ENCODE measurements around the gene PTTG1IP. TPM values are rescaled to one million over a fixed set of nuclear protein-coding genes. Genes with fewer than 3 reads are reported as not detected.

Gene PTTG1IP
- total RNA-seq, 4 donors from 2014 or later, result 175 to 328 (median 234) TPM

- Histone ChIP-seq H3K27me3 (no peaks in the 10 kb centered on the region), H3K4me1 (peaks cover 0 to 47% (median 15%) of the 10 kb centered on the region in 4 donors), H3K27ac (peak overlapping the region; percentile 92 to 99 (median 96)), H3K4me3 (peak overlapping the region; percentile 64 to 97 (median 85)), H3K36me3 (peaks cover 0 to 5% (median 0%) of the 10 kb centered on the region in 3 donors), H3K9me3 (peaks cover 0 to 47% (median 5%) of the 10 kb centered on the region in 4 donors)
- TF ChIP-seq POLR2A (IDR thresholded peaks at IDR 0.05), result no peak
- WGBS, 2 donors, result 31 to 75% methylated on average over 6 to 35 of the region's 37 CpGs
- no peak for DNase-seq (ENCODE audit: low spot score in 2 of 2)
These were observed 54.9 kb downstream of the PTTG1IP start for GRCh38 chr21:44818640-44819011.

GRCh38 chr21:44817914-44818639, 55.4 kb downstream of the PTTG1IP start, which contains the start of gene SUMO3:
Gene SUMO3 (minus strand): TSS chr21:44818062. CDS start chr21:44817968, 94 bp downstream.
- 1 to 2% methylated on average over 23 to 64 of the region's 108 CpGs for WGBS, 2 donors

GRCh38 chr21:44817506-44817880, 56.0 kb downstream of the PTTG1IP start:
- Histone ChIP-seq H3K27ac (peak overlapping the region; percentile 92 to 99 (median 96)), H3K9me3 (peaks cover 0 to 36% (median 4%) of the 10 kb centered on the region in 4 donors), H3K27me3 (no peaks in the 10 kb centered on the region), H3K4me1 (peaks cover 0 to 49% (median 15%) of the 10 kb centered on the region in 4 donors), H3K36me3 (peaks cover 0 to 16% (median 0%) of the 10 kb centered on the region in 3 donors), H3K4me3 (peak overlapping the region; percentile 64 to 97 (median 82))
- TF ChIP-seq CTCF (IDR thresholded peaks at IDR 0.05) (no peak), EP300 (IDR thresholded peaks at IDR 0.05) (no peak), POLR2A (IDR thresholded peaks at IDR 0.05) (no peak)
- peak; percentile 79 to 81 for DNase-seq (ENCODE audit: low spot score in 2 of 2)
- WGBS, 2 donors, result 0 to 1% methylated on average over 12 to 20 of the region's 43 CpGs

More at GRCh38 chr21:44817914-44818639, 55.4 kb downstream of the PTTG1IP start, which contains the start of gene SUMO3:
- H3K9me3 ChIP-seq, result peaks cover 0 to 41% (median 5%) of the 10 kb centered on the region in 4 donors
- peaks cover 0 to 10% (median 0%) of the 10 kb centered on the region in 3 donors for H3K36me3 ChIP-seq
- peak within 1 kb of the TSS; percentile 64 to 97 (median 85) for H3K4me3 ChIP-seq
- peak within 1 kb of the TSS; percentile 92 to 99 (median 96) for H3K27ac ChIP-seq
- H3K27me3 ChIP-seq, result no peaks in the 10 kb centered on the region
- peak; percentile 60 to 74 for DNase-seq (ENCODE audit: low spot score in 2 of 2)
- TF ChIP-seq CTCF (IDR thresholded peaks at IDR 0.05), result peak in 2 of 5 experiments; percentile 35 to 40
- peak in 1 of 2 donors; percentile 62 for TF ChIP-seq EP300 (IDR thresholded peaks at IDR 0.05)
- TF ChIP-seq POLR2A (IDR thresholded peaks at IDR 0.05), result peak; percentile 92 to 97
- H3K4me1 ChIP-seq, result peaks cover 0 to 48% (median 15%) of the 10 kb centered on the region in 4 donors

- Histone ChIP-seq H3K4me1 (peaks cover 0 to 52% (median 15%) of the 10 kb centered on the region in 4 donors), H3K27ac (peak overlapping the region; percentile 44 to 99 (median 87)), H3K36me3 (peaks cover 0 to 21% (median 0%) of the 10 kb centered on the region in 3 donors), H3K27me3 (no peaks in the 10 kb centered on the region), H3K4me3 (peak overlapping the region; percentile 64 to 97 (median 82)), H3K9me3 (peaks cover 0 to 31% (median 1%) of the 10 kb centered on the region in 4 donors)
- TF ChIP-seq POLR2A (IDR thresholded peaks at IDR 0.05) (no peak), CTCF (IDR thresholded peaks at IDR 0.05) (no peak), EP300 (IDR thresholded peaks at IDR 0.05) (no peak)
- WGBS, 2 donors, result 58 to 63% methylated on average over 52 to 56 of the region's 57 CpGs
- DNase-seq (ENCODE audit: low spot score in 2 of 2), result no peak
These were observed 56.6 kb downstream of the PTTG1IP start for GRCh38 chr21:44816761-44817505.

GRCh38 chr21:44815852-44816628, 57.5 kb downstream of the PTTG1IP start:
- Histone ChIP-seq H3K27me3 (no peaks in the 10 kb centered on the region), H3K27ac (peak overlapping the region in 2 of 4 donors; percentile 46 to 99)
- WGBS, 2 donors, result 50 to 61% methylated on average over 10 of the region's 10 CpGs

More at GRCh38 chr21:44815852-44816628, 57.5 kb downstream of the PTTG1IP start:
- no peak for TF ChIP-seq CTCF (IDR thresholded peaks at IDR 0.05)
- no peak for TF ChIP-seq EP300 (IDR thresholded peaks at IDR 0.05)
- TF ChIP-seq POLR2A (IDR thresholded peaks at IDR 0.05), result no peak
- Histone ChIP-seq H3K4me3 (peak overlapping the region in 1 of 4 donors; percentile 97), H3K9me3 (peaks cover 0 to 22% (median 0%) of the 10 kb centered on the region in 4 donors), H3K4me1 (peaks cover 0 to 52% (median 15%) of the 10 kb centered on the region in 4 donors), H3K36me3 (peaks cover 0 to 28% (median 0%) of the 10 kb centered on the region in 3 donors)
- no peak for DNase-seq (ENCODE audit: low spot score in 2 of 2)

Measured in tibial nerve (tissue), 4 donors.